HepG2 (cell line): ENCODE results near the gene LYRM9.

Source experiments
- ATF7-NPFF ChIP-seq: sonication (generic); formaldehyde crosslinking; IDR thresholded peaks from 2 replicates; pipeline ENCODE4 v1.8.1; 2023; ENCODE audit warnings: mild to moderate bottlenecking, low read depth, missing genetic modification reagents, moderate library complexity
- CEBPZ ChIP-seq: IDR thresholded peaks from 2 replicates; pipeline ENCODE4 v1.6.1; 2012; ENCODE audit warnings: low read length, improper control_type of control experiment
- CTCF ChIP-seq: sonication (generic); formaldehyde crosslinking; IDR thresholded peaks from 2 replicates; pipeline ENCODE4 v1.5.0; 2020; ENCODE audit warnings: mild to moderate bottlenecking, missing genetic modification reagents, moderate library complexity
- FOSL2 ChIP-seq: sonication (generic); formaldehyde crosslinking; IDR thresholded peaks from 2 replicates; pipeline ENCODE4 v1.4.0; 2020; ENCODE audit warnings: missing genetic modification reagents
- SP1 ChIP-seq, 2 experiments: fragments of 450-650 bp in 1 of 2; sonication (generic) in 1 of 2; formaldehyde crosslinking in 1 of 2; IDR thresholded peaks; 2 replicates each; pipeline versions ENCODE4 v1.4.0 to v1.6.1; 2016 to 2020; ENCODE audit warnings: missing genetic modification reagents in 1 of 2
- SP2 ChIP-seq: sonication (generic); formaldehyde crosslinking; IDR thresholded peaks from 2 replicates; pipeline ENCODE4 v1.5.1; 2020; ENCODE audit warnings: mild to moderate bottlenecking, missing genetic modification reagents
- THAP11 ChIP-seq: IDR thresholded peaks from 2 replicates; pipeline ENCODE4 v1.6.1; 2016; ENCODE audit warnings: missing biosample characterization, missing genetic modification reagents
- ZNF12 ChIP-seq: sonication (generic); formaldehyde crosslinking; IDR thresholded peaks from 2 replicates; pipeline ENCODE4 v1.5.0; 2020; ENCODE audit warnings: missing genetic modification reagents
- ZNF232 ChIP-seq: sonication (generic); formaldehyde crosslinking; IDR thresholded peaks from 2 replicates; pipeline ENCODE4 v1.4.0; 2020; ENCODE audit warnings: missing genetic modification reagents, borderline replicate concordance

GRCh38 chr17:27917000-27917399 is 23.8 kb upstream of the LYRM9 start:
- TF ChIP-seq SP1 (IDR thresholded peaks at IDR 0.05) (no peak), SP1 (CRISPR knock-in tag; IDR thresholded peaks at IDR 0.05) (no peak), CTCF (CRISPR knock-in tag) (no peak), ZNF12 (CRISPR knock-in tag) (no peak), THAP11 (CRISPR knock-in tag) (no peak), SP2 (no peak), ATF7-NPFF (CRISPR knock-in tag) (no peak), CEBPZ (no peak), FOSL2 (no peak), ZNF232 (CRISPR knock-in tag) (no peak)
